GM12872 (cell line): ENCODE measurements around the gene ZSCAN20.
A peak's percentile ranks its signal among the peaks of the same experiment; 100 is the strongest.

Source experiments
- CTCF ChIP-seq: IDR thresholded peaks from 3 replicates; pipeline ENCODE4 v1.5.1; 2011; ENCODE audit warnings: low read depth, mild to moderate bottlenecking, low read length, moderate library complexity; ENCODE audit not compliant: insufficient read depth

ZSCAN20 gene

GRCh38 chr1:33469691-33470090, 2.8 kb upstream of the ZSCAN20 start:
- no peak for TF ChIP-seq CTCF

- peak; percentile 86 for TF ChIP-seq CTCF
Measured at GRCh38 chr1:33470495-33471012, 1.9 kb upstream of the ZSCAN20 start.

GRCh38 chr1:33471416-33471815, 1.0 kb upstream of the ZSCAN20 start:
- TF ChIP-seq CTCF, result no peak

GRCh38 chr1:33473900-33474299, 1.5 kb downstream of the ZSCAN20 start:
- TF ChIP-seq CTCF, result no peak

GRCh38 chr1:33477451-33477850, 5.0 kb downstream of the ZSCAN20 start:
- no peak for TF ChIP-seq CTCF

- TF ChIP-seq CTCF, result no peak
Measured at GRCh38 chr1:33482412-33482811, 10.0 kb downstream of the ZSCAN20 start.

- TF ChIP-seq CTCF, result no peak
Measured at GRCh38 chr1:33488624-33489023, 16.2 kb downstream of the ZSCAN20 start.
